Osteoblast (primary cell): ENCODE measurements around the gene RASSF7. TPM values are rescaled to one million over a fixed set of nuclear protein-coding genes. Genes with fewer than 3 reads are reported as not detected.

Experiments used
- DNase-seq: peaks from one replicate; pipeline ENCODE4 v3.0.0; 2011; ENCODE audit warnings: low spot score, mixed read lengths; ENCODE audit not compliant: insufficient read length; ENCODE audit errors: missing footprints
- H2AFZ ChIP-seq: 2 replicates; pipeline ENCODE4 v1.6.0; 2011; ENCODE audit warnings: mild to moderate bottlenecking, low read length
- H3K27ac ChIP-seq: 2 replicates; pipeline ENCODE4 v1.5.1; 2011; ENCODE audit warnings: mild to moderate bottlenecking, low read depth, low read length, moderate library complexity
- H3K27me3 ChIP-seq: 2 replicates; pipeline ENCODE4 v1.6.0; 2012; ENCODE audit warnings: mild to moderate bottlenecking, control low read depth, inconsistent platforms, low read length, moderate library complexity; ENCODE audit not compliant: insufficient read depth
- H3K36me3 ChIP-seq: 2 replicates; pipeline ENCODE4 v1.5.1; 2011; ENCODE audit warnings: mild to moderate bottlenecking, low read length, control low read depth, moderate library complexity; ENCODE audit not compliant: insufficient read depth
- H3K4me1 ChIP-seq: 2 replicates; pipeline ENCODE4 v1.5.1; 2011; ENCODE audit warnings: mild to moderate bottlenecking, low read length, control low read depth, moderate library complexity; ENCODE audit not compliant: insufficient read depth
- H3K4me2 ChIP-seq: 2 replicates; pipeline ENCODE4 v1.6.0; 2011; ENCODE audit warnings: mild to moderate bottlenecking, low read length; ENCODE audit not compliant: insufficient read depth
- H3K4me3 ChIP-seq: fragments of 200-600 bp; sonication (generic); 3 replicates; pipeline ENCODE4 v1.5.1; 2012; ENCODE audit warnings: mild to moderate bottlenecking, low read length, inconsistent platforms; ENCODE audit not compliant: insufficient read depth
- H3K79me2 ChIP-seq: 2 replicates; pipeline ENCODE4 v1.6.0; 2012; ENCODE audit warnings: mild to moderate bottlenecking, low read length, control low read depth, inconsistent platforms; ENCODE audit not compliant: insufficient read depth
- H3K9me3 ChIP-seq: 2 replicates; pipeline ENCODE4 v1.5.1; 2011; ENCODE audit warnings: low read depth, low read length, control low read depth
- H4K20me1 ChIP-seq: 2 replicates; pipeline ENCODE4 v1.6.0; 2012; ENCODE audit warnings: mild to moderate bottlenecking, low read length, control low read depth; ENCODE audit not compliant: insufficient read depth
- CTCF ChIP-seq: IDR thresholded peaks from 2 replicates; pipeline ENCODE4 v1.5.1; 2011; ENCODE audit warnings: mild to moderate bottlenecking, low read depth, low read length, moderate library complexity; ENCODE audit errors: extremely low read depth
- total RNA-seq: library from RNA; depleted of rRNA; stranded (reverse); fragments of >200 nt; gene quantifications from 2 replicates; pipeline ENCODE4 v1.2.3, GENCODE V29; 2012

Gene RASSF7
- total RNA-seq, 1 donor = 6.2 TPM

- H4K20me1 ChIP-seq = peaks cover 33% of the 10 kb centered on the region
- peaks cover 73% of the 10 kb centered on the region for H3K36me3 ChIP-seq
These were observed 49.5 kb downstream of the RASSF7 start for GRCh38 chr11:610146-610801.

GRCh38 chr11:611001-611996, 50.5 kb downstream of the RASSF7 start:
- DNase-seq = no peak
- Histone ChIP-seq H3K27me3 (no peaks in the 10 kb centered on the region), H2AFZ (no peak overlapping the region), H3K79me2 (no peaks in the 10 kb centered on the region), H3K27ac (no peak overlapping the region), H4K20me1 (peaks cover 32% of the 10 kb centered on the region), H3K4me2 (no peak overlapping the region), H3K9me3 (no peaks in the 10 kb centered on the region), H3K36me3 (peaks cover 65% of the 10 kb centered on the region), H3K4me1 (peaks cover 10% of the 10 kb centered on the region), H3K4me3 (no peak overlapping the region)
- TF ChIP-seq CTCF = no peak

More at GRCh38 chr11:610146-610801, 49.5 kb downstream of the RASSF7 start:
- Histone ChIP-seq H3K27ac (no peak overlapping the region), H3K27me3 (no peaks in the 10 kb centered on the region), H2AFZ (no peak overlapping the region), H3K79me2 (no peaks in the 10 kb centered on the region), H3K9me3 (no peaks in the 10 kb centered on the region), H3K4me3 (no peak overlapping the region), H3K4me2 (no peak overlapping the region), H3K4me1 (peaks cover 4% of the 10 kb centered on the region)
- TF ChIP-seq CTCF = no peak
- no peak for DNase-seq

DNA sequence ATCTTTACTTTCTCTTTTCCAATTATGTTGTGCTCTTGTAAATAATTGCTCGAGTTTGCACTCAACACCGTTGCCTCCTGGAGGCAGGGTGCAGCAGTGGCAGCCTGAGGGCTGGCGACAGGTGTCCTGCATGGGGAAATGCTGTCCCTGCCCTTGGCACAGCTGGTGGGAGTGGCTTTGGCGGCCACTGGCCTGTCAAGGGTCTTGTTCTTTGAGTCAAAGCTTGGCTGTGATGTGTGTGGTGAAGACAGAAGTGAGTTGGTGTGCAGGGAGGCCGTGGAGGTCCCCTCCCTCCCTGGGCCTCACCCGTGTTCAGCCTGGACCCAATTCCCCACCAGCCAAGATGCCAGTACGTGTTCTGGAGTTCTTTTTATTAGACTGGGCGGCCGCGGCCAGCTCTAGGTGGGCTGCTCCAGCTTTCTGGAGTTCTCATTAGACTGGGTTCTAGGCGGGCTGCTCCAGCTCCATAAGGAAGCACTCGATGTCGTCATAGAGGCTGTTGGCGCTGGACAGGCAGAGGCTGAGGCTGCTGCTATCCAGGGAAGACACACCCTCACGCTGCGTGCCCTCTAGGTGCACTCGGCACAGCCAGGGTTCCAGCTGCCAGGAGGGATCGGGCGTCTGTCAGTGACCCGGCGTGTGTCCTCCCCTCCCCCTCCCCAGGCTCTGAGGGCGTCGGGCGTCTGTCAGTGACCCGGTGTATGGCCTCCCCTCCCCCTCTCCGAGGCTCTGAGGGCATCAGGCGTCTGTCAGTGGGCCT, 51.6 kb downstream of the RASSF7 start:
- no peak overlapping the region for H3K4me3 ChIP-seq
- no peak overlapping the region for H3K4me2 ChIP-seq
- TF ChIP-seq CTCF = peak; percentile 26

More for the DNA sequence above, 51.6 kb downstream of the RASSF7 start:
- peaks cover 32% of the 10 kb centered on the region for H4K20me1 ChIP-seq
- H2AFZ ChIP-seq = no peak overlapping the region
- H3K36me3 ChIP-seq = peaks cover 55% of the 10 kb centered on the region
- H3K79me2 ChIP-seq = no peaks in the 10 kb centered on the region
- H3K4me1 ChIP-seq = peaks cover 10% of the 10 kb centered on the region
- no peak overlapping the region for H3K27ac ChIP-seq
- H3K9me3 ChIP-seq = no peaks in the 10 kb centered on the region
- H3K27me3 ChIP-seq = no peaks in the 10 kb centered on the region
- DNase-seq = peak; percentile 90
